GM12878 (cell line): Measurements from ENCODE around the gene EIF3A. TPM values are rescaled to one million over a fixed set of nuclear protein-coding genes. Genes with fewer than 3 reads are reported as not detected.

Source experiments
- ATAC-seq: fragments of 200-7000 bp; cut with Tn5 transposase; 3 replicates; pipeline ENCODE4 v1.9.1; 2020; ENCODE audit warnings: mild to moderate bottlenecking, moderate library complexity
- BruUV-seq: library from RNA; stranded (reverse); fragments of 400-500 nt; replicated peaks from 2 replicates; lab custom pipeline; 2021; lab: Mats Ljungman, UMichigan
- CTCF ChIA-PET: fragments of 300-600 bp; sonication (Branson Sonifier 250); formaldehyde crosslinking; extraction: SDS; loops from one replicate; lab custom pipeline; 2021; ENCODE audit warnings: inconsistent platforms; lab: Yijun Ruan, JAX
- POLR2A ChIA-PET: fragments of 350-600 bp; formaldehyde crosslinking; extraction: SDS; loops from one replicate; lab custom pipeline; 2021; ENCODE audit warnings: inconsistent platforms; lab: Charles Lee
- RAD21 ChIA-PET: fragments of 300-600 bp; sonication (Branson Sonifier 250); formaldehyde crosslinking; loops from one replicate; lab custom pipeline; 2023; ENCODE audit warnings: antibody characterized with exemption; ENCODE audit not compliant: unreplicated experiment; lab: Charles Lee
- SMC1A ChIA-PET: fragments of 300-600 bp; sonication (Branson Sonifier 250); formaldehyde crosslinking; loops from one replicate; lab custom pipeline; 2023; ENCODE audit not compliant: unreplicated experiment, uncharacterized antibody; lab: Charles Lee
- DNase-seq: peaks from one replicate; pipeline ENCODE4 v3.0.0-alpha.2; 2011; ENCODE audit warnings: low read depth, low spot score
- FAIRE-seq: peaks from 3 replicates; lab custom pipeline; 2011; peaks lifted over from hg19 to GRCh38; lab: Jason Lieb, UNC
- H2AFZ ChIP-seq: 2 replicates; pipeline ENCODE4 v1.6.0; 2011; ENCODE audit warnings: low read depth, low read length, control low read depth; ENCODE audit not compliant: control insufficient read depth
- H3K27ac ChIP-seq: 2 replicates; pipeline ENCODE4 v1.5.1; 2011; ENCODE audit warnings: control low read depth; ENCODE audit not compliant: control insufficient read depth, insufficient read depth
- H3K27me3 ChIP-seq, 2 experiments: replicated peaks in 1 of 2; 2 replicates each; pipeline versions ENCODE4 v1.6.0 to v1.6.1; 2011; ENCODE audit warnings: low read length in 1 of 2; ENCODE audit not compliant: control insufficient read depth in 2 of 2, insufficient read depth in 2 of 2
- H3K36me3 ChIP-seq, 2 experiments: 2 replicates each; pipeline ENCODE4 v1.5.1; 2011; ENCODE audit warnings: low read length in 1 of 2; ENCODE audit not compliant: control insufficient read depth in 2 of 2, insufficient read depth in 2 of 2
- H3K4me1 ChIP-seq: 2 replicates; pipeline ENCODE4 v1.6.1; 2011; ENCODE audit warnings: mild to moderate bottlenecking, low read length, moderate library complexity, mixed read lengths; ENCODE audit not compliant: control insufficient read depth, insufficient read depth
- H3K4me2 ChIP-seq: 2 replicates; pipeline ENCODE4 v1.6.0; 2011; ENCODE audit warnings: control low read depth; ENCODE audit not compliant: control insufficient read depth, insufficient read depth
- H3K4me3 ChIP-seq: fragments of 200-600 bp; sonication (generic); 2 replicates; pipeline ENCODE4 v1.5.1; 2016
- H3K79me2 ChIP-seq: 2 replicates; pipeline ENCODE4 v1.6.0; 2011; ENCODE audit warnings: low read length; ENCODE audit not compliant: control insufficient read depth, insufficient read depth
- H3K9ac ChIP-seq: 2 replicates; pipeline ENCODE4 v1.8.0; 2011; ENCODE audit warnings: low read length, control low read depth, mixed read lengths; ENCODE audit not compliant: control insufficient read depth, insufficient read depth
- H3K9me3 ChIP-seq: replicated peaks from 3 replicates; pipeline ENCODE4 v1.5.1; 2011; ENCODE audit warnings: mild to moderate bottlenecking, low read length; ENCODE audit not compliant: control insufficient read depth, insufficient read depth
- H4K20me1 ChIP-seq: 2 replicates; pipeline ENCODE4 v1.6.0; 2011; ENCODE audit not compliant: control insufficient read depth, insufficient read depth
- FOXK2 ChIP-seq: fragments of 450-650 bp; IDR thresholded peaks from 2 replicates; pipeline ENCODE4 v1.6.1; 2017; ENCODE audit warnings: mild to moderate bottlenecking, moderate library complexity
- IKZF1 ChIP-seq: fragments of 450-650 bp; conservative IDR thresholded peaks from 2 replicates; pipeline ENCODE4 v1.6.1; 2017; ENCODE audit warnings: antibody characterized with exemption, mild to moderate bottlenecking
- IRF3 ChIP-seq: fragments of 450-650 bp; IDR thresholded peaks from 2 replicates; pipeline ENCODE4 v1.6.1; 2014; ENCODE audit warnings: mild to moderate bottlenecking
- MEF2A ChIP-seq: IDR thresholded peaks from 2 replicates; pipeline ENCODE4 v1.6.1; 2011; ENCODE audit warnings: low read depth, mild to moderate bottlenecking, low read length, moderate library complexity; ENCODE audit not compliant: insufficient read depth
- MTA3 ChIP-seq: IDR thresholded peaks from 2 replicates; pipeline ENCODE4 v1.6.1; 2012; ENCODE audit warnings: low read length, inconsistent platforms, borderline replicate concordance
- NKRF ChIP-seq: fragments of 450-650 bp; conservative IDR thresholded peaks from 2 replicates; pipeline ENCODE4 v1.6.1; 2017; ENCODE audit warnings: mild to moderate bottlenecking, moderate library complexity
- PAX8 ChIP-seq: fragments of 450-650 bp; IDR thresholded peaks from 2 replicates; pipeline ENCODE4 v1.6.1; 2017; ENCODE audit warnings: mild to moderate bottlenecking, moderate library complexity
- REST ChIP-seq: IDR thresholded peaks from 2 replicates; pipeline ENCODE4 v1.6.1; 2012; ENCODE audit warnings: mild to moderate bottlenecking, low read depth, low read length
- SIN3A ChIP-seq: IDR thresholded peaks from 2 replicates; pipeline ENCODE4 v1.6.1; 2012; ENCODE audit warnings: low read depth, low read length, improper control_type of control experiment
- SIX5 ChIP-seq: IDR thresholded peaks from 2 replicates; pipeline ENCODE4 v1.6.1; 2011; ENCODE audit warnings: mild to moderate bottlenecking, low read depth, low read length, moderate library complexity; ENCODE audit not compliant: severe bottlenecking
- SMAD1 ChIP-seq: fragments of 450-650 bp; IDR thresholded peaks from 2 replicates; pipeline ENCODE4 v1.6.1; 2018; ENCODE audit warnings: mild to moderate bottlenecking, low read depth; ENCODE audit not compliant: partially characterized antibody
- ZBTB11 ChIP-seq: fragments of 450-650 bp; formaldehyde crosslinking; IDR thresholded peaks from 2 replicates; pipeline ENCODE4 v1.5.0; 2022; ENCODE audit warnings: mild to moderate bottlenecking, missing genetic modification characterization
- ZSCAN29 ChIP-seq: fragments of 450-650 bp; IDR thresholded peaks from 2 replicates; pipeline ENCODE4 v1.6.1; 2017; ENCODE audit warnings: mild to moderate bottlenecking, moderate library complexity
- ZZZ3 ChIP-seq: IDR thresholded peaks from 2 replicates; pipeline ENCODE4 v1.6.1; 2011; ENCODE audit warnings: low read depth; ENCODE audit not compliant: control insufficient read depth, insufficient read length
- WGBS: methylation state at CpG from one replicate; pipeline ENCODE4 v1.1.6; 2016; ENCODE audit warnings: low lambda C conversion rate; ENCODE audit not compliant: insufficient replicate concordance, insufficient coverage; ENCODE audit errors: missing lambda C conversion rate; 5-methylcytosine and 5-hydroxymethylcytosine counted together
- in situ Hi-C: fragments of 300-500 bp; cut with MboI; formaldehyde crosslinking; loops from 9 replicates; pipeline ENCODE4 v1.14.3; 2018; ENCODE audit warnings: mixed read lengths
- intact Hi-C: fragments of 100-400 bp; cut with micrococcal nuclease; formaldehyde crosslinking; loops from one replicate; pipeline ENCODE4 v1.14.2; 2022; ENCODE audit not compliant: unreplicated experiment
- polyA plus RNA-seq, 11 experiments: library from polyadenylated mRNA; depleted of rRNA in 4 of 11; unstranded in 6 of 11; stranded (reverse) in 5 of 11; fragments of >200 nt; fragmentation: Nextera tagmentation in 4 of 11; fragmentation: Illumina TruSeq in 1 of 11; extraction: Ambion mirVana in 4 of 11; extraction: Trizol in 1 of 11; gene quantifications; 1 replicate in 1 of 11; 2 replicates in 10 of 11; pipeline versions ENCODE4 v1.2.1 to v1.2.3, GENCODE V29; 2011 to 2016; ENCODE audit warnings: inconsistent platforms in 2 of 11, missing spikeins in 2 of 11, low read depth in 1 of 11
- total RNA-seq, 4 experiments: library from RNA; depleted of rRNA in 3 of 4; stranded (reverse); fragments of >200 nt in 3 of 4; fragmentation: Illumina TruSeq in 1 of 4; extraction: Trizol in 1 of 4; gene quantifications; 2 replicates each; pipeline versions ENCODE4 v1.2.1 to v1.2.3, GENCODE V29; 2013 to 2021

Gene EIF3A
- total and polyA plus RNA-seq, 10 of the 15 experiments (the other 5 are each of a cell fraction or from before 2014, with no cell fraction given), result 42.3 to 195 (median 96.3) TPM

GRCh38 chr10:119001717-119002500 lies 78.7 kb downstream of the EIF3A start:
- no peaks in the 10 kb centered on the region for H3K4me1 ChIP-seq
- SMC1A ChIA-PET, result no interaction called here
- H3K27me3 ChIP-seq, result peaks cover 0 to 1% of the 10 kb centered on the region in 2 experiments; a peak in 1 of 4 replicates
- no peak overlapping the region for H3K9ac ChIP-seq
- DNase-seq (no peak), FAIRE-seq (no peak), ATAC-seq (no peak)
- H3K36me3 ChIP-seq, result no peaks in the 10 kb centered on the region
- RAD21 ChIA-PET, result no interaction called here
- H3K4me2 ChIP-seq, result no peak overlapping the region
- in situ Hi-C loops, result no loop called here
- CTCF ChIA-PET, result no interaction called here
- intact Hi-C loops, result no loop called here
- BruUV-seq, result no TSS peak
- H2AFZ ChIP-seq, result no peak overlapping the region
- POLR2A ChIA-PET, result interaction anchor here (0.6 kb wide), 1 partner anchor 8 kb away, joined by 4 read pairs; no protein-coding TSS in a partner anchor
- no peaks in the 10 kb centered on the region; the same call in 2 of the 3 replicates for H3K9me3 ChIP-seq
- H3K4me3 ChIP-seq, result no peak overlapping the region
- no peak overlapping the region for H3K27ac ChIP-seq
- H4K20me1 ChIP-seq, result no peaks in the 10 kb centered on the region
- WGBS, result 26% methylated on average over 10 of the region's 10 CpGs
- no peaks in the 10 kb centered on the region for H3K79me2 ChIP-seq
- no peak for TF ChIP-seq SIX5
- TF ChIP-seq ZSCAN29, result no peak
- no peak for TF ChIP-seq PAX8
- TF ChIP-seq IRF3, result no peak
- no peak for TF ChIP-seq NKRF
- no peak for TF ChIP-seq MEF2A
- no peak for TF ChIP-seq MTA3
- no peak for TF ChIP-seq SMAD1
- no peak for TF ChIP-seq REST
- TF ChIP-seq ZBTB11, result no peak
- no peak for TF ChIP-seq IKZF1
- TF ChIP-seq FOXK2, result no peak
- TF ChIP-seq ZZZ3, result no peak
- TF ChIP-seq SIN3A, result no peak
